T-helper 1 cell treated with Interleukin-12 subunit alpha and Interleukin-12 subunit beta and Interleukin-4 antibody, amounts not matched to agents 30 μg/mL and 1 μg/mL, for 36 hours (primary cell): Measurements from ENCODE around the gene MROH9.
"Not testable (repeated sequence)": the region's sequence is repeated elsewhere in the genome, so short reads cannot be mapped to it uniquely, and the experiment has no call there.

Source experiments
- H3K27ac Mint-ChIP-seq: one replicate; pipeline ENCODE4 v1.8.0; 2021; ENCODE audit warnings: mild to moderate bottlenecking, mixed read lengths
- H3K27me3 Mint-ChIP-seq: one replicate; pipeline ENCODE4 v1.8.0; 2021; ENCODE audit warnings: low read depth, mixed read lengths
- H3K36me3 Mint-ChIP-seq: one replicate; pipeline ENCODE4 v1.8.0; 2021; ENCODE audit warnings: low read depth, mixed read lengths
- H3K4me1 Mint-ChIP-seq: one replicate; pipeline ENCODE4 v1.8.0; 2021; ENCODE audit warnings: low read depth, mixed read lengths
- H3K4me3 Mint-ChIP-seq: one replicate; pipeline ENCODE4 v1.8.0; 2021; ENCODE audit warnings: mild to moderate bottlenecking, moderate library complexity, mixed read lengths
- H3K9me3 Mint-ChIP-seq: one replicate; pipeline ENCODE4 v1.8.0; 2021; ENCODE audit warnings: mixed read lengths

MROH9 gene

GRCh38 chr1:170931650-170932049 is 3.7 kb upstream of the MROH9 start:
- Mint-ChIP-seq H3K9me3 (no peaks in the 10 kb centered on the region), H3K4me3 (no peak overlapping the region), H3K27me3 (peaks cover 7% of the 10 kb centered on the region)

GRCh38 chr1:170932236-170932635 is 3.1 kb upstream of the MROH9 start:
- Mint-ChIP-seq H3K27me3 (peaks cover 7% of the 10 kb centered on the region), H3K9me3 (no peaks in the 10 kb centered on the region), H3K4me3 (no peak overlapping the region), H3K36me3 (no peaks in the 10 kb centered on the region), H3K4me1 (no peaks in the 10 kb centered on the region), H3K27ac (no peak overlapping the region)

More at GRCh38 chr1:170931650-170932049, 3.7 kb upstream of the MROH9 start:
- Mint-ChIP-seq H3K36me3 (no peaks in the 10 kb centered on the region), H3K4me1 (no peaks in the 10 kb centered on the region), H3K27ac (no peak overlapping the region)

- H3K27me3 Mint-ChIP-seq, result peaks cover 9% of the 10 kb centered on the region
- H3K27ac Mint-ChIP-seq, result no peak overlapping the region
- H3K4me1 Mint-ChIP-seq, result no peaks in the 10 kb centered on the region
- H3K36me3 Mint-ChIP-seq, result no peaks in the 10 kb centered on the region
- no peak overlapping the region for H3K4me3 Mint-ChIP-seq
- H3K9me3 Mint-ChIP-seq, result no peaks in the 10 kb centered on the region
Observed at GRCh38 chr1:170938281-170938680, 2.9 kb downstream of the MROH9 start.

GRCh38 chr1:170939476-170939875 is 4.1 kb downstream of the MROH9 start:
- H3K4me1 Mint-ChIP-seq, result no peaks in the 10 kb centered on the region

GRCh38 chr1:170951744-170952143 is 16.4 kb downstream of the MROH9 start:
- H3K9me3 Mint-ChIP-seq, H3K4me1 Mint-ChIP-seq, H3K36me3 Mint-ChIP-seq, H3K27ac Mint-ChIP-seq, H3K27me3 Mint-ChIP-seq, H3K4me3 Mint-ChIP-seq: not testable (repeated sequence)

More at GRCh38 chr1:170939476-170939875, 4.1 kb downstream of the MROH9 start:
- H3K27me3 Mint-ChIP-seq, result peaks cover 6% of the 10 kb centered on the region
- H3K27ac Mint-ChIP-seq, result no peak overlapping the region
- H3K9me3 Mint-ChIP-seq, result no peaks in the 10 kb centered on the region
- H3K36me3 Mint-ChIP-seq, result no peaks in the 10 kb centered on the region
- no peak overlapping the region for H3K4me3 Mint-ChIP-seq

- H3K4me1 Mint-ChIP-seq, result no peaks in the 10 kb centered on the region
- no peaks in the 10 kb centered on the region for H3K9me3 Mint-ChIP-seq
- H3K36me3 Mint-ChIP-seq, result no peaks in the 10 kb centered on the region
- H3K27me3 Mint-ChIP-seq, result peaks cover 4% of the 10 kb centered on the region
- H3K4me3 Mint-ChIP-seq, result no peak overlapping the region
- H3K27ac Mint-ChIP-seq, result no peak overlapping the region
Observed at GRCh38 chr1:170959385-170959784, 24.1 kb downstream of the MROH9 start.

- no peaks in the 10 kb centered on the region for H3K36me3 Mint-ChIP-seq
- no peak overlapping the region for H3K27ac Mint-ChIP-seq
- peaks cover 8% of the 10 kb centered on the region for H3K27me3 Mint-ChIP-seq
- no peaks in the 10 kb centered on the region for H3K4me1 Mint-ChIP-seq
- no peak overlapping the region for H3K4me3 Mint-ChIP-seq
- no peaks in the 10 kb centered on the region for H3K9me3 Mint-ChIP-seq
Observed at GRCh38 chr1:170964506-170964905, 29.2 kb downstream of the MROH9 start.

- Mint-ChIP-seq H3K9me3 (no peaks in the 10 kb centered on the region), H3K4me3 (no peak overlapping the region), H3K36me3 (no peaks in the 10 kb centered on the region), H3K27ac (no peak overlapping the region), H3K27me3 (peaks cover 8% of the 10 kb centered on the region), H3K4me1 (no peaks in the 10 kb centered on the region)
Observed at GRCh38 chr1:170967042-170967910, 31.9 kb downstream of the MROH9 start.

GRCh38 chr1:170970256-170970655 is 34.9 kb downstream of the MROH9 start:
- Mint-ChIP-seq H3K27ac (no peak overlapping the region), H3K36me3 (no peaks in the 10 kb centered on the region), H3K9me3 (no peaks in the 10 kb centered on the region), H3K4me3 (no peak overlapping the region), H3K4me1 (no peaks in the 10 kb centered on the region), H3K27me3 (peaks cover 4% of the 10 kb centered on the region)

GRCh38 chr1:170978371-170978910 is 43.1 kb downstream of the MROH9 start:
- no peaks in the 10 kb centered on the region for H3K4me1 Mint-ChIP-seq
- no peaks in the 10 kb centered on the region for H3K9me3 Mint-ChIP-seq
- no peaks in the 10 kb centered on the region for H3K36me3 Mint-ChIP-seq
- no peak overlapping the region for H3K4me3 Mint-ChIP-seq
- H3K27ac Mint-ChIP-seq, result no peak overlapping the region
- H3K27me3 Mint-ChIP-seq, result no peaks in the 10 kb centered on the region

- Mint-ChIP-seq H3K4me1 (no peaks in the 10 kb centered on the region), H3K27ac (no peak overlapping the region), H3K4me3 (no peak overlapping the region), H3K9me3 (no peaks in the 10 kb centered on the region), H3K36me3 (no peaks in the 10 kb centered on the region), H3K27me3 (no peaks in the 10 kb centered on the region)
Observed at GRCh38 chr1:170985406-170985805, 50.1 kb downstream of the MROH9 start.

- no peak overlapping the region for H3K4me3 Mint-ChIP-seq
- no peak overlapping the region for H3K27ac Mint-ChIP-seq
- no peaks in the 10 kb centered on the region for H3K36me3 Mint-ChIP-seq
- no peaks in the 10 kb centered on the region for H3K9me3 Mint-ChIP-seq
- no peaks in the 10 kb centered on the region for H3K27me3 Mint-ChIP-seq
- no peaks in the 10 kb centered on the region for H3K4me1 Mint-ChIP-seq
Observed at GRCh38 chr1:170986901-170987300, 51.6 kb downstream of the MROH9 start.

GRCh38 chr1:170987424-170987823 is 52.1 kb downstream of the MROH9 start:
- Mint-ChIP-seq H3K27ac (no peak overlapping the region), H3K27me3 (no peaks in the 10 kb centered on the region), H3K36me3 (no peaks in the 10 kb centered on the region), H3K4me3 (no peak overlapping the region), H3K4me1 (no peaks in the 10 kb centered on the region), H3K9me3 (no peaks in the 10 kb centered on the region)

- H3K4me3 Mint-ChIP-seq, result no peak overlapping the region
- H3K4me1 Mint-ChIP-seq, result no peaks in the 10 kb centered on the region
- H3K36me3 Mint-ChIP-seq, result no peaks in the 10 kb centered on the region
- H3K27ac Mint-ChIP-seq, result no peak overlapping the region
- no peaks in the 10 kb centered on the region for H3K9me3 Mint-ChIP-seq
- no peaks in the 10 kb centered on the region for H3K27me3 Mint-ChIP-seq
Observed at GRCh38 chr1:170993151-170993550, 57.8 kb downstream of the MROH9 start.

GRCh38 chr1:170993717-170994116 is 58.4 kb downstream of the MROH9 start:
- H3K36me3 Mint-ChIP-seq, result no peaks in the 10 kb centered on the region
- no peaks in the 10 kb centered on the region for H3K9me3 Mint-ChIP-seq
- no peak overlapping the region for H3K4me3 Mint-ChIP-seq
- no peaks in the 10 kb centered on the region for H3K27me3 Mint-ChIP-seq
- no peak overlapping the region for H3K27ac Mint-ChIP-seq
- no peaks in the 10 kb centered on the region for H3K4me1 Mint-ChIP-seq
